ENCODE measurements around the gene UBE2D2.
A peak's percentile ranks its signal among the peaks of the same experiment; 100 is the strongest.

Gene UBE2D2

GRCh38 chr5:139552893-139553575, 8.1 kb upstream of the UBE2D2 start:
- Histone ChIP-seq H2BK12ac (ENCODE audit: low read length) (no peak overlapping the region), H3K4ac (ENCODE audit: low read length) (no peak overlapping the region), H3K23ac (ENCODE audit: low read depth, low read length, poor library complexity) (no peak overlapping the region), H3K79me1 (ENCODE audit: low read depth, low read length) (no peaks in the 10 kb centered on the region), H3K4me2 (ENCODE audit: insufficient read depth, low read length, poor library complexity, severe bottlenecking) (no peak overlapping the region), H3K14ac (ENCODE audit: low read length) (no peak overlapping the region), H3K4me3 (ENCODE audit: low read length in 2 of 2) (no peak overlapping the region), H3K27ac (replicated peaks; ENCODE audit: low read length) (no peak overlapping the region), H4K91ac (ENCODE audit: low read depth, low read length, poor library complexity) (no peak overlapping the region), H2BK5ac (ENCODE audit: low read length) (no peak overlapping the region), H2AK5ac (ENCODE audit: low read depth, low read length) (no peak overlapping the region), H4K8ac (ENCODE audit: low read depth, low read length) (no peak overlapping the region), H2BK120ac (ENCODE audit: low read depth, low read length) (no peak overlapping the region), H3K4me1 (ENCODE audit: control insufficient read depth in 2 of 2, insufficient read depth in 1 of 2, low read depth in 1 of 2, low read length in 2 of 2) (no peaks in the 10 kb centered on the region), H2AFZ (ENCODE audit: low read length) (no peak overlapping the region), H3K18ac (ENCODE audit: low read length) (no peak overlapping the region), H3K9me3 (replicated peaks in 1 of 2; ENCODE audit: control insufficient read depth in 2 of 2, insufficient read depth in 1 of 2, low read depth in 1 of 2, low read length in 2 of 2) (peaks cover 0 to 5% of the 10 kb centered on the region in 2 donors), H3K27me3 (ENCODE audit: control insufficient read depth in 3 of 3, insufficient read depth in 3 of 3, low read depth in 1 of 3, low read length in 3 of 3) (no peaks in the 10 kb centered on the region), H3K9ac (ENCODE audit: low read depth, low read length, poor library complexity) (no peak overlapping the region), H3K36me3 (replicated peaks in 1 of 2; ENCODE audit: control insufficient read depth in 2 of 2, insufficient read depth in 2 of 2, low read length in 2 of 2) (no peaks in the 10 kb centered on the region), H2BK15ac (ENCODE audit: low read length) (no peak overlapping the region)
- no peak for DNase-seq (ENCODE audit: low spot score)
- no CpG with 5 or more reads among the region's 11 CpGs for WGBS, 2 donors (ENCODE audit: extremely low coverage in 2 of 2, insufficient read length in 2 of 2, insufficient replicate concordance in 1 of 2)

GRCh38 chr5:139554264-139554663, 6.9 kb upstream of the UBE2D2 start:
- no peak overlapping the region for H2AK5ac ChIP-seq (ENCODE audit: low read depth, low read length)
- DNase-seq (ENCODE audit: low spot score), result no peak
- no peaks in the 10 kb centered on the region for H3K36me3 ChIP-seq (replicated peaks in 1 of 2; ENCODE audit: control insufficient read depth in 2 of 2, insufficient read depth in 2 of 2, low read length in 2 of 2)
- no peak overlapping the region for H2AFZ ChIP-seq (ENCODE audit: low read length)
- H3K9me3 ChIP-seq (replicated peaks in 1 of 2; ENCODE audit: control insufficient read depth in 2 of 2, insufficient read depth in 1 of 2, low read depth in 1 of 2, low read length in 2 of 2), result no peaks in the 10 kb centered on the region
- H3K14ac ChIP-seq (ENCODE audit: low read length), result no peak overlapping the region
- H2BK15ac ChIP-seq (ENCODE audit: low read length), result no peak overlapping the region
- no peaks in the 10 kb centered on the region for H3K79me1 ChIP-seq (ENCODE audit: low read depth, low read length)
- H3K4me3 ChIP-seq (ENCODE audit: low read length in 2 of 2), result no peak overlapping the region
- no peak overlapping the region for H2BK12ac ChIP-seq (ENCODE audit: low read length)
- no peak overlapping the region for H3K9ac ChIP-seq (ENCODE audit: low read depth, low read length, poor library complexity)
- no peak overlapping the region for H2BK5ac ChIP-seq (ENCODE audit: low read length)
- no peak overlapping the region for H3K27ac ChIP-seq (replicated peaks; ENCODE audit: low read length)
- H3K4me2 ChIP-seq (ENCODE audit: insufficient read depth, low read length, poor library complexity, severe bottlenecking), result no peak overlapping the region
- no peak overlapping the region for H4K91ac ChIP-seq (ENCODE audit: low read depth, low read length, poor library complexity)
- no peak overlapping the region for H3K18ac ChIP-seq (ENCODE audit: low read length)
- no peak overlapping the region for H2BK120ac ChIP-seq (ENCODE audit: low read depth, low read length)
- no peak overlapping the region for H4K8ac ChIP-seq (ENCODE audit: low read depth, low read length)
- no peaks in the 10 kb centered on the region for H3K27me3 ChIP-seq (ENCODE audit: control insufficient read depth in 3 of 3, insufficient read depth in 3 of 3, low read depth in 1 of 3, low read length in 3 of 3)
- no peaks in the 10 kb centered on the region for H3K4me1 ChIP-seq (ENCODE audit: control insufficient read depth in 2 of 2, insufficient read depth in 1 of 2, low read depth in 1 of 2, low read length in 2 of 2)
- no peak overlapping the region for H3K4ac ChIP-seq (ENCODE audit: low read length)
- no CpG with 5 or more reads among the region's 4 CpGs for WGBS, 2 donors (ENCODE audit: extremely low coverage in 2 of 2, insufficient read length in 2 of 2, insufficient replicate concordance in 1 of 2)
- no peak overlapping the region for H3K23ac ChIP-seq (ENCODE audit: low read depth, low read length, poor library complexity)

- WGBS, 2 donors (ENCODE audit: extremely low coverage in 2 of 2, insufficient read length in 2 of 2, insufficient replicate concordance in 1 of 2), result no CpG with 5 or more reads among the region's 2 CpGs
- peaks cover 4% of the 10 kb centered on the region for H3K79me1 ChIP-seq (ENCODE audit: low read depth, low read length)
- H4K91ac ChIP-seq (ENCODE audit: low read depth, low read length, poor library complexity), result no peak overlapping the region
- H4K8ac ChIP-seq (ENCODE audit: low read depth, low read length), result no peak overlapping the region
- H3K23ac ChIP-seq (ENCODE audit: low read depth, low read length, poor library complexity), result no peak overlapping the region
- H3K18ac ChIP-seq (ENCODE audit: low read length), result no peak overlapping the region
- no peak overlapping the region for H2BK5ac ChIP-seq (ENCODE audit: low read length)
- no peak overlapping the region for H2BK120ac ChIP-seq (ENCODE audit: low read depth, low read length)
- no peak overlapping the region for H2BK12ac ChIP-seq (ENCODE audit: low read length)
- H2BK15ac ChIP-seq (ENCODE audit: low read length), result no peak overlapping the region
- H3K9ac ChIP-seq (ENCODE audit: low read depth, low read length, poor library complexity), result no peak overlapping the region
- peaks cover 0 to 4% of the 10 kb centered on the region in 2 donors for H3K36me3 ChIP-seq (replicated peaks in 1 of 2; ENCODE audit: control insufficient read depth in 2 of 2, insufficient read depth in 2 of 2, low read length in 2 of 2)
- no peak overlapping the region for H3K4me2 ChIP-seq (ENCODE audit: insufficient read depth, low read length, poor library complexity, severe bottlenecking)
- no peak overlapping the region for H3K27ac ChIP-seq (replicated peaks; ENCODE audit: low read length)
- H3K27me3 ChIP-seq (ENCODE audit: control insufficient read depth in 3 of 3, insufficient read depth in 3 of 3, low read depth in 1 of 3, low read length in 3 of 3), result no peaks in the 10 kb centered on the region
- H3K4ac ChIP-seq (ENCODE audit: low read length), result no peak overlapping the region
- H2AFZ ChIP-seq (ENCODE audit: low read length), result no peak overlapping the region
- no peaks in the 10 kb centered on the region for H3K9me3 ChIP-seq (replicated peaks in 1 of 2; ENCODE audit: control insufficient read depth in 2 of 2, insufficient read depth in 1 of 2, low read depth in 1 of 2, low read length in 2 of 2)
- H3K4me1 ChIP-seq (ENCODE audit: control insufficient read depth in 2 of 2, insufficient read depth in 1 of 2, low read depth in 1 of 2, low read length in 2 of 2), result peaks cover 2 to 3% of the 10 kb centered on the region in 2 donors
- H2AK5ac ChIP-seq (ENCODE audit: low read depth, low read length), result no peak overlapping the region
- no peak overlapping the region for H3K4me3 ChIP-seq (ENCODE audit: low read length in 2 of 2)
- no peak for DNase-seq (ENCODE audit: low spot score)
- H3K14ac ChIP-seq (ENCODE audit: low read length), result no peak overlapping the region
Observed at GRCh38 chr5:139557811-139558210, 3.3 kb upstream of the UBE2D2 start.

- H2BK5ac ChIP-seq (ENCODE audit: low read length), result peak overlapping the region; percentile 97
- no peaks in the 10 kb centered on the region for H3K27me3 ChIP-seq (ENCODE audit: control insufficient read depth in 3 of 3, insufficient read depth in 3 of 3, low read depth in 1 of 3, low read length in 3 of 3)
- peak overlapping the region; percentile 96 for H3K27ac ChIP-seq (replicated peaks; ENCODE audit: low read length)
- no CpG with 5 or more reads among the region's 57 CpGs for WGBS, 2 donors (ENCODE audit: extremely low coverage in 2 of 2, insufficient read length in 2 of 2, insufficient replicate concordance in 1 of 2)
- H2BK15ac ChIP-seq (ENCODE audit: low read length), result peak overlapping the region; percentile 59
- no peak overlapping the region for H2BK12ac ChIP-seq (ENCODE audit: low read length)
- H3K23ac ChIP-seq (ENCODE audit: low read depth, low read length, poor library complexity), result peak overlapping the region; percentile 98
- no peak overlapping the region for H2BK120ac ChIP-seq (ENCODE audit: low read depth, low read length)
- H3K79me1 ChIP-seq (ENCODE audit: low read depth, low read length), result peaks cover 5% of the 10 kb centered on the region
- H4K8ac ChIP-seq (ENCODE audit: low read depth, low read length), result no peak overlapping the region
- peak overlapping the region; percentile 96 for H3K9ac ChIP-seq (ENCODE audit: low read depth, low read length, poor library complexity)
- peaks cover 2 to 45% of the 10 kb centered on the region in 2 donors for H3K36me3 ChIP-seq (replicated peaks in 1 of 2; ENCODE audit: control insufficient read depth in 2 of 2, insufficient read depth in 2 of 2, low read length in 2 of 2)
- H4K91ac ChIP-seq (ENCODE audit: low read depth, low read length, poor library complexity), result no peak overlapping the region
- DNase-seq (ENCODE audit: low spot score), result no peak
- H3K14ac ChIP-seq (ENCODE audit: low read length), result peak overlapping the region; percentile 82
- no peaks in the 10 kb centered on the region for H3K9me3 ChIP-seq (replicated peaks in 1 of 2; ENCODE audit: control insufficient read depth in 2 of 2, insufficient read depth in 1 of 2, low read depth in 1 of 2, low read length in 2 of 2)
- H3K18ac ChIP-seq (ENCODE audit: low read length), result peak overlapping the region; percentile 97
- H2AK5ac ChIP-seq (ENCODE audit: low read depth, low read length), result peak overlapping the region; percentile 93
- peaks cover 5 to 8% of the 10 kb centered on the region in 2 donors for H3K4me1 ChIP-seq (ENCODE audit: control insufficient read depth in 2 of 2, insufficient read depth in 1 of 2, low read depth in 1 of 2, low read length in 2 of 2)
- H3K4me3 ChIP-seq (ENCODE audit: low read length in 2 of 2), result peak overlapping the region; percentile 75 to 100
- H3K4me2 ChIP-seq (ENCODE audit: insufficient read depth, low read length, poor library complexity, severe bottlenecking), result peak overlapping the region; percentile 56
- H2AFZ ChIP-seq (ENCODE audit: low read length), result peak overlapping the region; percentile 86
- H3K4ac ChIP-seq (ENCODE audit: low read length), result peak overlapping the region; percentile 98
Observed at GRCh38 chr5:139561655-139562451, 714 bp downstream of the UBE2D2 start.

All from neuronal stem cell (in vitro differentiated cells).